ENCODE results near the gene OSBPL3.
"Not testable (repeated sequence)": the region's sequence is repeated elsewhere in the genome, so short reads cannot be mapped to it uniquely, and the experiment has no call there.

Gene OSBPL3

GRCh38 chr7:24912874-24913514, 67.0 kb downstream of the OSBPL3 start:
- Histone ChIP-seq H3K27me3 (ENCODE audit: control insufficient read depth, insufficient read depth, low read length) (no peaks in the 10 kb centered on the region), H3K9ac (ENCODE audit: low read depth, low read length) (no peak overlapping the region), H3K4me3 (ENCODE audit: low read depth, low read length) (no peak overlapping the region), H3K9me3 (ENCODE audit: control insufficient read depth, insufficient read depth, low read length) (no peaks in the 10 kb centered on the region), H3K4me1 (ENCODE audit: control insufficient read depth, insufficient read depth, low read length) (peaks cover 6% of the 10 kb centered on the region), H3K36me3 (ENCODE audit: control insufficient read depth, insufficient read depth, low read length) (no peaks in the 10 kb centered on the region)

DNA sequence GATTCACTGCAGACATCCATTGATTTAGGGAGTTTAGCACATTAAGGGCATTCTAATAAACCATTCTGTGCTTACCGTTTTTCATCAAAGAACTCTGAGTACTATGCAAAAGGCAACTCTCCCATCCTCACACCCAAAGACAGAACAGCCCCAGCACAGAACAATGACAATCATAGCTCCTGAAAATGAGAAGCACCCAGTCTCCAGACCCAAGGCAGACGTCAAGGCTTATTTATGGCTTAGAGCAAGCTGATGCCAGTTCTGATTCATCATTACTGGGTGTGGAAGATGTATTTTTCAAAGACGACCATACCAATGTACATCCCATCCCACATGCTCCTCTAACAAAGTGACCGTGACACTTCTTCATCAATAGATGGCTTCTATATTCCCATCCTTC, 67.6 kb downstream of the OSBPL3 start:
- no peaks in the 10 kb centered on the region for H3K9me3 ChIP-seq (ENCODE audit: control insufficient read depth, insufficient read depth, low read length)
- peaks cover 6% of the 10 kb centered on the region for H3K4me1 ChIP-seq (ENCODE audit: control insufficient read depth, insufficient read depth, low read length)
- no peak overlapping the region for H3K9ac ChIP-seq (ENCODE audit: low read depth, low read length)
- no peaks in the 10 kb centered on the region for H3K36me3 ChIP-seq (ENCODE audit: control insufficient read depth, insufficient read depth, low read length)
- H3K27me3 ChIP-seq (ENCODE audit: control insufficient read depth, insufficient read depth, low read length): no peaks in the 10 kb centered on the region
- H3K4me3 ChIP-seq (ENCODE audit: low read depth, low read length): no peak overlapping the region

DNA sequence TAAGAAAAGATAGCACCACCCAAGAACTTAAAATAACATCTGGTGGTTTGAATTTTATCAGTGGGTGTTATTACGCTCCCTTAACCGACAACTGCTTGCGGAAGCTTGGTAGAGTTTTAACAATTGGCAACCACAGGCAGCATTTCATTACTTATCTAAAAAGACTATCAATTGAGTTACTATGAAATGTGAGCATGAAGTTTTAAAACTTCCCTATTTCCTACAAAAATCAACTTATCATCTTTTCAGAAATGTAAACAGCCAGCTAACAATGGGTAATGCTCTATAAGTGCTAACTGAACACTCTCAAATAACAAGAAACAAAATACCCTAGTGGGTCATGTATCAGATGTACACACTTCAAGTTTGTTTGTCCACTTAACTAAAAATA, 68.8 kb downstream of the OSBPL3 start:
- Histone ChIP-seq H3K4me3 (ENCODE audit: low read depth, low read length) (no peak overlapping the region), H3K9ac (ENCODE audit: low read depth, low read length) (no peak overlapping the region), H3K27me3 (ENCODE audit: control insufficient read depth, insufficient read depth, low read length) (no peaks in the 10 kb centered on the region), H3K4me1 (ENCODE audit: control insufficient read depth, insufficient read depth, low read length) (no peaks in the 10 kb centered on the region), H3K36me3 (ENCODE audit: control insufficient read depth, insufficient read depth, low read length) (no peaks in the 10 kb centered on the region), H3K9me3 (ENCODE audit: control insufficient read depth, insufficient read depth, low read length) (no peaks in the 10 kb centered on the region)

DNA sequence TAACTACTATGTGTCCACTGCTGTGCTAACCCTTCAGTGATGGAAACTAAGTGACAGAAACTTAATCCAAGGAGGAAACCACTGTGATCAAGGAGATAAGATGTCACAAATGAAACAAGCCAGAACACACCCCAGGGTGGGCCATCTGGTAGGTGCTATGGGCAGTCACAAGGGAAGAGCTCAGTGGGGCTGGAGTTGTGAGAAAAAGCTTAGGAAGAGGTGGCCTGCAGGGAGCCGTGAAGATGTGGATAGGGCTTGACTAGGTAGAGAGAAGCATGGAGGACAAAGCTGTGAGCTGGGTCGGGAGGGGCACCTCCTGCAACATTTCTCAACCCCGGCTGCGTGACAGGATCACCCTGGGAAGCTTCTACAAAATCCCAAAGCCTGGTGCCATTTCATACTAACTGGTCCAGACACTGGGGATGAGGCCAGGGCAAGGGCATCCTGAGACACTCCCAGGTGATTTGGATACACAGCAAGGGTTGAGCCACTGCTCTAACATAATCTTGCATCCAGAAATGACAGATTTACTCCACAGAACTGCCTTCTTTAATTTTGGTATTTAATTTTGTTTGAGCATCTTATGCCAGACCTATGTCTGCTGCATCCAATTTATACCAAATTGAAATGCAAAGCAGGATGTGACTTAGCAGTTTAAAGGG, 69.3 kb downstream of the OSBPL3 start:
- Histone ChIP-seq H3K27me3 (ENCODE audit: control insufficient read depth, insufficient read depth, low read length) (no peaks in the 10 kb centered on the region), H3K36me3 (ENCODE audit: control insufficient read depth, insufficient read depth, low read length) (no peaks in the 10 kb centered on the region), H3K9ac (ENCODE audit: low read depth, low read length) (no peak overlapping the region), H3K9me3 (ENCODE audit: control insufficient read depth, insufficient read depth, low read length) (no peaks in the 10 kb centered on the region), H3K4me1 (ENCODE audit: control insufficient read depth, insufficient read depth, low read length) (no peaks in the 10 kb centered on the region), H3K4me3 (ENCODE audit: low read depth, low read length) (no peak overlapping the region)

DNA sequence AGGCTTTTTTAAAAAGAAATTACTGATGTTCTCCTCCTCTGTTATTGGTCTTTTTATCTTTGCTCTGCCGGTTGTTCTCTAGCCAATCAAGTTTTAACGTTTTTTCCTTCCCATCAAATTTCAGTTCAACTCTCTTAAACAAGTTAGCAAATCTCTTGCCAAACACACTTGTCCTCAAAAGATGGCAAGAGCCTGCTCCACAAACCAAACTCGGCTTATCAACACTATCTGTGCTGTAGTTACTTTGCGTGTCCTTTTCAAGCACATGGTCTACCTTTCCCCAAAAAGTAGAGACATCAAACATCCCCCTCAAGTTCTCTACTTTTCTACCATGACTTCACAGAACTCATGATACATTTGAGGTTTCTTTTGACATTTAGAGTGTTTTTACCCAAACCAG, 71.3 kb downstream of the OSBPL3 start:
- H3K36me3 ChIP-seq (ENCODE audit: control insufficient read depth, insufficient read depth, low read length): no peaks in the 10 kb centered on the region
- H3K4me3 ChIP-seq (ENCODE audit: low read depth, low read length): no peak overlapping the region
- H3K9ac ChIP-seq (ENCODE audit: low read depth, low read length): no peak overlapping the region
- no peaks in the 10 kb centered on the region for H3K4me1 ChIP-seq (ENCODE audit: control insufficient read depth, insufficient read depth, low read length)
- H3K9me3 ChIP-seq (ENCODE audit: control insufficient read depth, insufficient read depth, low read length): no peaks in the 10 kb centered on the region
- H3K27me3 ChIP-seq (ENCODE audit: control insufficient read depth, insufficient read depth, low read length): no peaks in the 10 kb centered on the region

DNA sequence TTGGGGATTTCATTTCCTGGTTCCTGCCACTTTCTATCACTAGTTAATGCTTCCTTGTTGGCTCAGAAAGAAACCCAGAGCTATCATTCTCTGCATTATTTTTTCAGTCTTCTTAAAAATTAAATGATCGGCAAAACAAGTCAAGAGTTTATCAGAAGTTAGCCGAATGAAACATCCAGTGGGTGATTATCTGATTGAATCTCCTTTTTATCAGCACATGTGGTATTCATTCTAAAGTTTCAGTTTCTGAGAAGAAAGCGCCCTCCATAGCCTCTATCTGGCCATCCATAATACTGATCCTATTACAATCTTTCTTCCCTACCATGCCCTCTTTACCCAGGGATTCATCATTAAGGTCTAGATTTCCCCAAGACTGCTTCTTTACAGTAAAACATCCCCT, 71.8 kb downstream of the OSBPL3 start:
- no peak overlapping the region for H3K4me3 ChIP-seq (ENCODE audit: low read depth, low read length)
- H3K4me1 ChIP-seq (ENCODE audit: control insufficient read depth, insufficient read depth, low read length): no peaks in the 10 kb centered on the region
- no peaks in the 10 kb centered on the region for H3K36me3 ChIP-seq (ENCODE audit: control insufficient read depth, insufficient read depth, low read length)
- no peak overlapping the region for H3K9ac ChIP-seq (ENCODE audit: low read depth, low read length)
- H3K27me3 ChIP-seq (ENCODE audit: control insufficient read depth, insufficient read depth, low read length): no peaks in the 10 kb centered on the region
- no peaks in the 10 kb centered on the region for H3K9me3 ChIP-seq (ENCODE audit: control insufficient read depth, insufficient read depth, low read length)

GRCh38 chr7:24907311-24907886, 72.6 kb downstream of the OSBPL3 start:
- Histone ChIP-seq H3K4me1 (ENCODE audit: control insufficient read depth, insufficient read depth, low read length) (no peaks in the 10 kb centered on the region), H3K9me3 (ENCODE audit: control insufficient read depth, insufficient read depth, low read length) (no peaks in the 10 kb centered on the region), H3K36me3 (ENCODE audit: control insufficient read depth, insufficient read depth, low read length) (no peaks in the 10 kb centered on the region), H3K4me3 (ENCODE audit: low read depth, low read length) (no peak overlapping the region), H3K9ac (ENCODE audit: low read depth, low read length) (no peak overlapping the region), H3K27me3 (ENCODE audit: control insufficient read depth, insufficient read depth, low read length) (no peaks in the 10 kb centered on the region)

GRCh38 chr7:24905996-24906770, 73.8 kb downstream of the OSBPL3 start:
- H3K27me3 ChIP-seq (ENCODE audit: control insufficient read depth, insufficient read depth, low read length): no peaks in the 10 kb centered on the region
- H3K9me3 ChIP-seq (ENCODE audit: control insufficient read depth, insufficient read depth, low read length): no peaks in the 10 kb centered on the region
- no peak overlapping the region for H3K9ac ChIP-seq (ENCODE audit: low read depth, low read length)
- H3K36me3 ChIP-seq (ENCODE audit: control insufficient read depth, insufficient read depth, low read length): no peaks in the 10 kb centered on the region
- H3K4me1 ChIP-seq (ENCODE audit: control insufficient read depth, insufficient read depth, low read length): no peaks in the 10 kb centered on the region
- H3K4me3 ChIP-seq (ENCODE audit: low read depth, low read length): no peak overlapping the region

DNA sequence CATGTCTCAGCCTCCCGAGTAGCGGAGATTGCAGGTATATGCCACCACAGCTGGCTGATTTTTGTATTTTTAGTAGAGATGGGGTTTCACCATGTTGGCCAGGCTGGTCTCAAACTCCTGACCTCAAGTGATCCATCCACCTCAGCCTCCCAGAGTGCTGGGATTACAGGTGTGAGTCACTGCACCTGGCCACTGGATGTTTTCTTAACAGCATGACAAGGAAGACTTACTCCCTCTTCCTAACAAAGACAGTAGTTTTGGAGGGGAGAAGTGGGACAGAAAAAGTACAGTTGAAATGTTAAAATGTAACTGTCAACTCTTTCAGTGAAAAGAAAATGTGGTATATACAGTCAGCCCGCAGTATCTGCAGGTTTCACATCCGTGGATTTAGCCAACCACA, 76.0 kb downstream of the OSBPL3 start:
- not testable (repeated sequence) for H3K36me3 ChIP-seq (ENCODE audit: control insufficient read depth, insufficient read depth, low read length); H3K9me3 ChIP-seq (ENCODE audit: control insufficient read depth, insufficient read depth, low read length); H3K9ac ChIP-seq (ENCODE audit: low read depth, low read length); H3K4me3 ChIP-seq (ENCODE audit: low read depth, low read length); H3K4me1 ChIP-seq (ENCODE audit: control insufficient read depth, insufficient read depth, low read length); H3K27me3 ChIP-seq (ENCODE audit: control insufficient read depth, insufficient read depth, low read length)

DNA sequence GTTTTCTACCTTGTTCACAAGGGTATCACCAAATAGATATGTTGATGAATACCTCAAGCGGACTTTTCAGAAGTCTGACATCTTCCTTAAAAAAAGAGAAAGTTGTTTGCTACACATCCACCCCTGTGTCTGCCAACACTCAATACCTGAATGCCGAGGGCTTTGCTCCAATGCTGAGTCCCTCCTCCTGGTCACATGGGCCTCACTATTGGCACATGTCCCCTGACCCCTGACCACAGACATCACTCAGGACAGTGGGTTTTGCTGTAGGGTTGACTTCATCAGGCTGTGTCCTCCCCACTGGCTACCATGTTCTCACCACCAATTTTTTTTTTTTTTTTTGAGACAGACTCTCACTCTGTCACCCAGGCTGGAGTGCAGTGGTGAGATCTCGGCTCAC, 76.4 kb downstream of the OSBPL3 start:
- Histone ChIP-seq H3K4me1 (ENCODE audit: control insufficient read depth, insufficient read depth, low read length) (no peaks in the 10 kb centered on the region), H3K27me3 (ENCODE audit: control insufficient read depth, insufficient read depth, low read length) (no peaks in the 10 kb centered on the region), H3K9ac (ENCODE audit: low read depth, low read length) (no peak overlapping the region), H3K9me3 (ENCODE audit: control insufficient read depth, insufficient read depth, low read length) (no peaks in the 10 kb centered on the region), H3K36me3 (ENCODE audit: control insufficient read depth, insufficient read depth, low read length) (no peaks in the 10 kb centered on the region), H3K4me3 (ENCODE audit: low read depth, low read length) (no peak overlapping the region)

- no peak overlapping the region for H3K9ac ChIP-seq (ENCODE audit: low read depth, low read length)
- H3K27me3 ChIP-seq (ENCODE audit: control insufficient read depth, insufficient read depth, low read length): no peaks in the 10 kb centered on the region
- H3K4me3 ChIP-seq (ENCODE audit: low read depth, low read length): no peak overlapping the region
- H3K36me3 ChIP-seq (ENCODE audit: control insufficient read depth, insufficient read depth, low read length): no peaks in the 10 kb centered on the region
- no peaks in the 10 kb centered on the region for H3K9me3 ChIP-seq (ENCODE audit: control insufficient read depth, insufficient read depth, low read length)
- H3K4me1 ChIP-seq (ENCODE audit: control insufficient read depth, insufficient read depth, low read length): no peaks in the 10 kb centered on the region
These were observed 77.0 kb downstream of the OSBPL3 start for GRCh38 chr7:24902931-24903330.

GRCh38 chr7:24902276-24902675, 77.7 kb downstream of the OSBPL3 start:
- no peaks in the 10 kb centered on the region for H3K27me3 ChIP-seq (ENCODE audit: control insufficient read depth, insufficient read depth, low read length)
- H3K4me3 ChIP-seq (ENCODE audit: low read depth, low read length): no peak overlapping the region
- no peaks in the 10 kb centered on the region for H3K36me3 ChIP-seq (ENCODE audit: control insufficient read depth, insufficient read depth, low read length)
- no peaks in the 10 kb centered on the region for H3K4me1 ChIP-seq (ENCODE audit: control insufficient read depth, insufficient read depth, low read length)
- H3K9me3 ChIP-seq (ENCODE audit: control insufficient read depth, insufficient read depth, low read length): no peaks in the 10 kb centered on the region
- no peak overlapping the region for H3K9ac ChIP-seq (ENCODE audit: low read depth, low read length)
